DOHH2 (cell line): ENCODE data around the gene IER3.
"Not testable (repeated sequence)": the region's sequence is repeated elsewhere in the genome, so short reads cannot be mapped to it uniquely, and the experiment has no call there.

Experiments used
- H3F3A ChIP-seq: fragments of 200-600 bp; sonication (generic), shearing (Covaris generic); 2 replicates; pipeline ENCODE4 v1.6.0; 2016; ENCODE audit warnings: antibody characterized with exemption, mild to moderate bottlenecking; ENCODE audit not compliant: control insufficient read depth, insufficient read depth
- H3K27ac ChIP-seq: fragments of 200-600 bp; sonication (generic); 2 replicates; pipeline ENCODE4 v1.5.1; 2014; ENCODE audit warnings: low read depth, mild to moderate bottlenecking, low read length, moderate library complexity
- H3K27me3 ChIP-seq: fragments of 200-600 bp; sonication (generic); 2 replicates; pipeline ENCODE4 v1.6.1; 2014; ENCODE audit warnings: mild to moderate bottlenecking, low read length, mixed read lengths; ENCODE audit not compliant: control insufficient read depth
- H3K36me3 ChIP-seq: fragments of 200-600 bp; sonication (generic); 2 replicates; pipeline ENCODE4 v1.6.1; 2014; ENCODE audit warnings: mild to moderate bottlenecking, low read length, moderate library complexity, mixed read lengths; ENCODE audit not compliant: control insufficient read depth
- H3K4me1 ChIP-seq: fragments of 200-600 bp; sonication (generic); 2 replicates; pipeline ENCODE4 v1.6.1; 2014; ENCODE audit warnings: mild to moderate bottlenecking, low read length, mixed read lengths; ENCODE audit not compliant: control insufficient read depth
- H3K4me2 ChIP-seq: fragments of 200-600 bp; sonication (generic); 2 replicates; pipeline ENCODE4 v1.6.0; 2014; ENCODE audit warnings: mild to moderate bottlenecking, low read length, moderate library complexity
- H3K4me3 ChIP-seq: fragments of 200-600 bp; sonication (generic); 2 replicates; pipeline ENCODE4 v1.5.1; 2014; ENCODE audit warnings: mild to moderate bottlenecking, low read length, mixed read lengths
- H3K79me2 ChIP-seq: fragments of 200-600 bp; sonication (generic); 2 replicates; pipeline ENCODE4 v1.6.1; 2014; ENCODE audit warnings: mild to moderate bottlenecking, low read length, mixed read lengths; ENCODE audit not compliant: control insufficient read depth
- H3K9me2 ChIP-seq: fragments of 200-600 bp; sonication (generic); replicated peaks from 2 replicates; pipeline ENCODE4 v1.6.1; 2014; ENCODE audit warnings: mild to moderate bottlenecking, low read length, mixed read lengths; ENCODE audit not compliant: control insufficient read depth
- H3K9me3 ChIP-seq: fragments of 200-600 bp; sonication (generic); 2 replicates; pipeline ENCODE4 v1.6.1; 2014; ENCODE audit warnings: antibody characterized with exemption, low read length, mixed read lengths; ENCODE audit not compliant: control insufficient read depth, insufficient read depth
- H4K20me1 ChIP-seq: fragments of 200-600 bp; sonication (generic); 2 replicates; pipeline ENCODE4 v1.6.0; 2014; ENCODE audit warnings: low read depth, mild to moderate bottlenecking, antibody characterized with exemption, low read length, moderate library complexity; ENCODE audit not compliant: control insufficient read depth, insufficient read depth
- CTCF ChIP-seq: fragments of 200-600 bp; sonication (generic); IDR thresholded peaks from one replicate; pipeline ENCODE4 v1.5.1; 2014; ENCODE audit warnings: antibody characterized with exemption, mild to moderate bottlenecking, low read depth, low read length; ENCODE audit not compliant: poor library complexity, severe bottlenecking
- EZH2phosphoT487 ChIP-seq: fragments of 200-600 bp; sonication (generic); IDR thresholded peaks from 2 replicates; pipeline ENCODE4 v1.6.1; 2017; ENCODE audit warnings: borderline replicate concordance, mild to moderate bottlenecking, antibody characterized with exemption, low read length, moderate library complexity, mixed read lengths

Gene IER3

GRCh38 chr6:30719356-30719755 lies 25.0 kb downstream of the IER3 start:
- no peak for TF ChIP-seq EZH2phosphoT487
- no peak for TF ChIP-seq CTCF
- no peaks in the 10 kb centered on the region for H3K9me2 ChIP-seq
- H3K4me2 ChIP-seq = peak overlapping the region; percentile 97
- H3K9me3 ChIP-seq = no peaks in the 10 kb centered on the region
- H3K79me2 ChIP-seq = peaks cover 84% of the 10 kb centered on the region
- H3K36me3 ChIP-seq = peaks cover 76% of the 10 kb centered on the region
- H3K27me3 ChIP-seq = no peaks in the 10 kb centered on the region
- peak overlapping the region; percentile 100 for H3K27ac ChIP-seq
- H3K4me1 ChIP-seq = peaks cover 55% of the 10 kb centered on the region
- peaks cover 51% of the 10 kb centered on the region for H3F3A ChIP-seq
- H3K4me3 ChIP-seq = peak overlapping the region; percentile 88
- peaks cover 16% of the 10 kb centered on the region for H4K20me1 ChIP-seq

GRCh38 chr6:30717845-30718720 lies 26.3 kb downstream of the IER3 start:
- H3K9me2 ChIP-seq, H4K20me1 ChIP-seq, H3K9me3 ChIP-seq, H3K27me3 ChIP-seq: not testable (repeated sequence)
- Histone ChIP-seq H3K79me2 (peaks cover 73% of the 10 kb centered on the region), H3K36me3 (peaks cover 76% of the 10 kb centered on the region), H3K27ac (peak overlapping the region; percentile 100), H3F3A (peaks cover 38% of the 10 kb centered on the region), H3K4me1 (peaks cover 44% of the 10 kb centered on the region), H3K4me3 (peak overlapping the region; percentile 88), H3K4me2 (peak overlapping the region; percentile 97)

GRCh38 chr6:30717129-30717844 lies 27.1 kb downstream of the IER3 start, which contains the start of gene MDC1:
Gene MDC1, minus strand, starts transcription at chr6:30717281. Its CDS starts 2,106 bp downstream, at chr6:30715175.
- peak within 1 kb of the TSS; percentile 97 for H3K4me2 ChIP-seq
- peaks cover 30% of the 10 kb centered on the region for H3F3A ChIP-seq
- no peaks in the 10 kb centered on the region for H3K9me2 ChIP-seq
- peak within 1 kb of the TSS; percentile 88 for H3K4me3 ChIP-seq
- H3K27ac ChIP-seq = peak within 1 kb of the TSS; percentile 100
- TF ChIP-seq CTCF (no peak), EZH2phosphoT487 (no peak)
- no peaks in the 10 kb centered on the region for H3K9me3 ChIP-seq
- H3K36me3 ChIP-seq = peaks cover 76% of the 10 kb centered on the region
- peaks cover 4% of the 10 kb centered on the region; the same call in 1 of the 2 replicates for H4K20me1 ChIP-seq
- peaks cover 39% of the 10 kb centered on the region for H3K4me1 ChIP-seq
- peaks cover 65% of the 10 kb centered on the region for H3K79me2 ChIP-seq
- H3K27me3 ChIP-seq = no peaks in the 10 kb centered on the region

GRCh38 chr6:30716879-30717128 lies 27.5 kb downstream of the IER3 start:
- Histone ChIP-seq H3K27me3 (no peaks in the 10 kb centered on the region), H3K9me3 (no peaks in the 10 kb centered on the region), H3K4me2 (peak overlapping the region; percentile 96), H3F3A (peaks cover 26% of the 10 kb centered on the region), H3K36me3 (peaks cover 76% of the 10 kb centered on the region), H4K20me1 (peaks cover 4% of the 10 kb centered on the region; the same call in 1 of the 2 replicates), H3K27ac (peak overlapping the region; percentile 100), H3K79me2 (peaks cover 60% of the 10 kb centered on the region), H3K4me1 (peaks cover 43% of the 10 kb centered on the region), H3K9me2 (no peaks in the 10 kb centered on the region), H3K4me3 (peak overlapping the region; percentile 88)
- no peak for TF ChIP-seq CTCF
